Neuron (in vitro differentiated cells): ENCODE results near the gene WTIP.
A peak's percentile ranks its signal among the peaks of the same experiment; 100 is the strongest.
"Not testable (repeated sequence)": the region's sequence is repeated elsewhere in the genome, so short reads cannot be mapped to it uniquely, and the experiment has no call there.

Source experiments
- H2AFZ ChIP-seq: one replicate; pipeline ENCODE4 v1.6.1; 2013; ENCODE audit warnings: low read depth, mild to moderate bottlenecking, inconsistent platforms, low read length, moderate library complexity
- H3K27me3 ChIP-seq: one replicate; pipeline ENCODE4 v1.6.1; 2013; ENCODE audit warnings: low read length; ENCODE audit not compliant: insufficient read depth
- H3K36me3 ChIP-seq: one replicate; pipeline ENCODE4 v1.6.1; 2013; ENCODE audit warnings: low read length; ENCODE audit not compliant: insufficient read depth
- H3K4me1 ChIP-seq: one replicate; pipeline ENCODE4 v1.6.1; 2013; ENCODE audit warnings: low read length; ENCODE audit not compliant: insufficient read depth
- H3K4me3 ChIP-seq: 2 replicates; pipeline ENCODE4 v1.5.1; 2013; ENCODE audit warnings: mild to moderate bottlenecking, low read length, moderate library complexity
- H3K9me3 ChIP-seq: one replicate; pipeline ENCODE4 v1.6.1; 2013; ENCODE audit warnings: low read length

The WTIP gene

GRCh38 chr19:34468409-34468808 lies 13.1 kb upstream of the WTIP start:
- Histone ChIP-seq H3K27me3 (no peaks in the 10 kb centered on the region), H3K9me3 (no peaks in the 10 kb centered on the region), H3K4me3 (no peak overlapping the region), H3K36me3 (peaks cover 91% of the 10 kb centered on the region), H3K4me1 (no peaks in the 10 kb centered on the region), H2AFZ (no peak overlapping the region)

GRCh38 chr19:34469026-34469425 lies 12.5 kb upstream of the WTIP start:
- H3K27me3 ChIP-seq, H3K4me1 ChIP-seq, H3K4me3 ChIP-seq, H2AFZ ChIP-seq, H3K9me3 ChIP-seq: not testable (repeated sequence)
- peaks cover 89% of the 10 kb centered on the region for H3K36me3 ChIP-seq

GRCh38 chr19:34471906-34472700 lies 9.5 kb upstream of the WTIP start:
- Histone ChIP-seq H3K4me1 (no peaks in the 10 kb centered on the region), H3K27me3 (no peaks in the 10 kb centered on the region), H3K4me3 (no peak overlapping the region), H3K9me3 (no peaks in the 10 kb centered on the region), H2AFZ (no peak overlapping the region), H3K36me3 (peaks cover 60% of the 10 kb centered on the region)

GRCh38 chr19:34474233-34474989 lies 7.1 kb upstream of the WTIP start:
- peaks cover 40% of the 10 kb centered on the region for H3K36me3 ChIP-seq
- no peak overlapping the region for H2AFZ ChIP-seq
- H3K9me3 ChIP-seq = no peaks in the 10 kb centered on the region
- H3K27me3 ChIP-seq = no peaks in the 10 kb centered on the region
- no peaks in the 10 kb centered on the region for H3K4me1 ChIP-seq
- no peak overlapping the region for H3K4me3 ChIP-seq

GRCh38 chr19:34475026-34475974 lies 6.3 kb upstream of the WTIP start:
- H2AFZ ChIP-seq = no peak overlapping the region
- H3K27me3 ChIP-seq = no peaks in the 10 kb centered on the region
- no peak overlapping the region for H3K4me3 ChIP-seq
- H3K36me3 ChIP-seq = peaks cover 34% of the 10 kb centered on the region
- H3K9me3 ChIP-seq = no peaks in the 10 kb centered on the region
- H3K4me1 ChIP-seq = no peaks in the 10 kb centered on the region

GRCh38 chr19:34475975-34476594 lies 5.5 kb upstream of the WTIP start:
- no peaks in the 10 kb centered on the region for H3K9me3 ChIP-seq
- H2AFZ ChIP-seq = no peak overlapping the region
- H3K36me3 ChIP-seq = peaks cover 27% of the 10 kb centered on the region
- no peaks in the 10 kb centered on the region for H3K27me3 ChIP-seq
- peaks cover 7% of the 10 kb centered on the region for H3K4me1 ChIP-seq
- H3K4me3 ChIP-seq = no peak overlapping the region

- H3K9me3 ChIP-seq, H2AFZ ChIP-seq, H3K27me3 ChIP-seq, H3K4me3 ChIP-seq, H3K36me3 ChIP-seq: not testable (repeated sequence)
- H3K4me1 ChIP-seq = peaks cover 11% of the 10 kb centered on the region
Measured at GRCh38 chr19:34478496-34478895, 3.1 kb upstream of the WTIP start.

- no peaks in the 10 kb centered on the region for H3K9me3 ChIP-seq
- no peaks in the 10 kb centered on the region for H3K27me3 ChIP-seq
- H2AFZ ChIP-seq = no peak overlapping the region
- H3K36me3 ChIP-seq = no peaks in the 10 kb centered on the region
- peaks cover 12% of the 10 kb centered on the region for H3K4me1 ChIP-seq
- H3K4me3 ChIP-seq = no peak overlapping the region
Measured at GRCh38 chr19:34479396-34479795, 2.2 kb upstream of the WTIP start.

- Histone ChIP-seq H3K4me3 (peak overlapping the region; percentile 77), H2AFZ (peak overlapping the region; percentile 84), H3K27me3 (no peaks in the 10 kb centered on the region), H3K4me1 (peaks cover 12% of the 10 kb centered on the region), H3K9me3 (no peaks in the 10 kb centered on the region), H3K36me3 (no peaks in the 10 kb centered on the region)
Measured at GRCh38 chr19:34480491-34480890, 1.1 kb upstream of the WTIP start.

- peaks cover 1% of the 10 kb centered on the region for H3K9me3 ChIP-seq
- H3K4me3 ChIP-seq = peak overlapping the region; percentile 77
- peak overlapping the region; percentile 78 for H2AFZ ChIP-seq
- H3K27me3 ChIP-seq = no peaks in the 10 kb centered on the region
- H3K36me3 ChIP-seq = no peaks in the 10 kb centered on the region
- peaks cover 12% of the 10 kb centered on the region for H3K4me1 ChIP-seq
Measured at GRCh38 chr19:34481861-34482379, 362 bp downstream of the WTIP start.

GRCh38 chr19:34482380-34483250 lies 1.1 kb downstream of the WTIP start:
- Histone ChIP-seq H2AFZ (peak overlapping the region; percentile 78), H3K4me3 (peak overlapping the region; percentile 77), H3K27me3 (no peaks in the 10 kb centered on the region), H3K36me3 (no peaks in the 10 kb centered on the region), H3K4me1 (peaks cover 12% of the 10 kb centered on the region), H3K9me3 (peaks cover 1% of the 10 kb centered on the region)

GRCh38 chr19:34484328-34484727 lies 2.8 kb downstream of the WTIP start:
- Histone ChIP-seq H3K27me3 (no peaks in the 10 kb centered on the region), H3K36me3 (no peaks in the 10 kb centered on the region), H3K9me3 (peaks cover 1% of the 10 kb centered on the region), H3K4me3 (no peak overlapping the region), H2AFZ (no peak overlapping the region), H3K4me1 (peaks cover 12% of the 10 kb centered on the region)
